AG08395 (cell line): ENCODE results near the gene TRAPPC11.
A peak's percentile ranks its signal among the peaks of the same experiment; 100 is the strongest.
"Not testable (repeated sequence)": the region's sequence is repeated elsewhere in the genome, so short reads cannot be mapped to it uniquely, and the experiment has no call there.

Experiments
- DNase-seq: peaks from one replicate; pipeline ENCODE4 v3.0.0; 2012; ENCODE audit warnings: mixed read lengths, low spot score

Gene TRAPPC11

DNA sequence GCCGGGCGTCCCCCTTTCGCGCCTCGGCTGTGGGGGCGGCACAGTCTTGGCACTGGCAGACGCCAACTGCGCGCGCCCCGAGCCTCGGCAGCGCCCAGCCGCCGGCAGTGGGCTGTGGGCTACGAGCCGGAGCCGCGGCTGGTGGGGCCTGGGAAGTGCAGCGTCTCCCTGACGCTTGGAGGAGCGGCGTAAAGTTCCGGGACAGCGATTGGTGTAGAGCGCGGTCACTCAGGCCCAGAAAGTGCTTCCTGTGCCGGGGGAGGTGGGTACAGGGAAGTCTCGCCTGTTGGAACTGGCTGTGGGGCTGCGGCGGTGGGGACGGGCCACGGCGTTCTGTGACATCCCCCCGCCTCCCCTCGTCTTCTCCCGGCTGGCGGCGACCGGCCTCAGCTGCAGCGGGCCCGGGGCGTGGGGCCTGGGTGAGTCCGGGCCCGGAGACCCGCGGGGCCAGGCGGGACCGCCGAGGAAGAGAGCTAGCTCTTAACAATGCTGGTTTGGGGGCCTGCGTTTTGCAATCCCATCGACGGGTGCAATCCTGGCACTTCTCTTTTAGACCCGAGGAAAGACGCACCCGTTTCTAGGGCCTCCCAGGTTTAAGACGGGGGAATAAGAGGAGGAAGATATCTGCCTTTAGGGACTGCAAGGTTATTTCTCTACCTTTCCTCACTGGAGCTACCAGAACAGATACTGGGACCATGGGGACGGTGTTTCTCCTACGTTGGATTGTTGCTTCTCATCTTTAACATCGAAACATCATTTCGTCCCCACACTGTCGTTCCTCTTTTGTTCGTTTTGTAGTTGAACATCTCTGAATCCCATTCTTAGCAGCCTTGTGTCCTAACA lies at the start of gene TRAPPC11, which contains the start of gene RWDD4:
Gene TRAPPC11, plus strand, starts transcription at position 265 of the 843 bp plus-strand sequence. CDS start 4,575 bp downstream, outside the sequence.
Gene RWDD4, minus strand, starts transcription at position 157 of the 843 bp plus-strand sequence. CDS start 233 bp downstream, outside the sequence.
- peak; percentile 99 for DNase-seq

DNA sequence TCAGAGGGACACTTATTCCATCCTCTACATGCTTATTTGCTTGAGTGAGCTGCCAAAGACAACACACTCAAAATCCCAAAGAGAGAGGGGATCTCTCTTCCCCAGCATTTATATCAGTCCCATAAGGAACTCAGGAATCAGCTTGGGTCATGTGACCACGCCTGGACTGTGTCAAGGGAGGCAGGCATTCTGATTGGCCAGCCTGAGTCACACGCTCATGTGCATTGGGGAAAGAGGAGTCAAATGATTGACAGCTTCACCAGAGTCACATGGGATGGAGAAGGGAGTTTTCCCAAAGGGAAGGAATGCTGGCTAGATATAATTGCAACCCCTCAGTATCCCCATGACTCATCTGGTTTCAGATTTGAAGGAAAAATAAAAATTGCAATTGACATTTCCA lies 49.1 kb upstream of the TRAPPC11 start:
- no peak for DNase-seq

DNA sequence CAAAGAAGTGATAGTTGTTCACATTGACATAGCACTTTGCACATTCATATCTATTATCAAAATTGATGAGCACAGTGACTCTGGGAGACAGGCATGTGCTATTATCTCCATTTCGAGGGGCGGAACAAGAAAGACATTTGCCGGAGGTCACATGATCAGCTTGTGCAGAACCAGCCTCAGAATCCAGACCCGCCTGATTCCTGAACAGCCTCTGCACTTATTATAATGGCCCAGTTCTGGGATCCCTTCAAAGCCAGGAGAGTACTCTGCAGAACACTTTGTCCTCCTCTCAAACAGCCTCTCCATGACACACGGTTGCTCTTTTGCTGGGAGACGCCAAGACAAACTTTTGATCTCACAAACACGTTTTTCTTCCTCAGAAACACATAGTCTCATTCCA lies 48.5 kb upstream of the TRAPPC11 start:
- no peak for DNase-seq

DNA sequence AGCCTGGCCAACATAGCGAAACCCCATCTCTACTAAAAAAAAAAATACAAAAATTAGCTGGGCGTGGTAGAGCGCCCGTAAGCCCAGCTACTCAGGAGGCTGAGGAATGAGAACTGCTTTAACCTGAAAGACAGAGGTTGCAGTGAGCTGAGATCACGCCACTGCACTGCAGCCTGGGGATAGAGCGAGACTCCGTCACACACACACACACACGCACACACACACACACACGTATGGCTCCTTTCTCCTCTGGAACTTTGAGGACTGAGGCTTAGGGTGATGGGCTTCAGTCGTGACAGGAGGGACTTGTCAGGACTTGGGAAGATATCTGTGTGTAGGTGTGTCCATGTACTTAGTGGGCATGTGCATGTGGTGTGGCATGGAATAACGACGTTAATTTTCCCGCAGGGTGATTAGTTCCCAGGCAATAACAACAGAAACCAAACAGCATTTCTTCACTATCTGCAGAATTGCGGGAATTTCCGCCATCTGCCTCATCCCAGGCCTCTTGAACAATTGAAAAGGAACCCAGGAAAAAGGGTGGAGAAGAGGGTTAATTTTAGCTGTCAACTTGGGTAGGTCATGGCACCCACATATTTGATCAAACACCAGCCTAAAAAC lies 47.8 kb upstream of the TRAPPC11 start:
- no peak for DNase-seq

DNA sequence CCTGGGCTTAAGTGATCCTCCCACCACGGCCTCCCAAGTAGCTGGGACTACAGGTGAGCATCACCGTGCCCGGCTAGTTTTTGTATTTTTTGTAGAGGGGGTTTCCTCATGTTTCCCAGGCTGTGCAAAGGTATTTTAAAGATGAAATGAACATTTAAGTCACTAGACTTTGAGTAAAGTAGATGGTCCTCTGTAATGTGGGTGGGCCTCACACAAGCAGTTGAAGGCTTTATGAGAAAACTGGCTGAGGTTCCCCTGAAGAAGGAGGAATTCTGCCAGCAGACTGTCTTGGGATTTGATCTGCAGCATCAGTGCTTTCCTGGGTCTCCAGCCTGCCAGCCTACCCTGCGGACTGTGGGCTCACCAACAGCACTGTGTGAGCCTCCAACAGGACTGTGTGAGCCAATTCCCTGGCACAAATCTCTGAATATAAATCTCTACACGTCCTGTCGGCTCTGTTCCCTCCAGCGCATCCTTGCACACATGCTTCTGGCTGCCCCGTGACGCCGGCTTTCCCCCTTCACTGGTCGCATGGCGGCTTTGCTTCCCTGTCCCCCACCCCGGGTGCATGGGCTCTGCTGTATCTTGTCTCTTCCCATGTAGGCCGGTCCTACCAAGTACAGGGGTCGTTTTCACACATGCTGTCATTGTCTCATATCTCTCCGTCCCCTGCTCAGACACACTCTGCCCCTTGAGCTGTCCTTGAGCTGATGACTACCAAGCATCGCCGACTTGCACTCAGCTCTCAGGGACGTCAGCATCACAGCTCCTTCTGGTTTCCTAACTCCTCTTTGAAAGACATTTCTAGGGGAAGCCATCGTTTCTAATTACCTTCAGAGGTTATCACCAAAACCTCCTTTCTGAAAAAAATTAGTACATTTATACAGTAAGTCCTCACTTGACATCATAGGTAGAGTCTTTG lies 46.5 kb upstream of the TRAPPC11 start:
- DNase-seq, result no peak

DNA sequence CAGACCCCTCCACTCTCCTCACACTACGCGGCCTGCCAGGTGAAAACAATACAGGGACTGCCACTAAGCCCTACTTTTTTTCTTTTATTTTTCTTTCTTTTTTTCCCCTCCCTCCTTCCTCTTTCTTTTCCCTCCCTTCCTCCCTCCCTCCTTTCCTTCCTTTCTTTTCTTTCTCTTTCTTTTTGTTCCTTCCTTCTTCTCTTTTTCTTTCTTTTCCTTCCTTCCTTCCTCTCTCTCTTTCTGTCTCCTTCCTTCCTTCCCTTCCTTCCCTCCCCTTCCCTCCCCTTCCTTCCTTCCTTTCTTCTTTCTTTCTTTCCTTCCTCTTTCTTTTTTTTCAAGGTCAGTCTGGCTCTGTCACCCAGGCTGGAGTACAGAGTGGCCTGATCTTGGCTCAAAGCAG lies 42.0 kb upstream of the TRAPPC11 start:
- no peak for DNase-seq

DNA sequence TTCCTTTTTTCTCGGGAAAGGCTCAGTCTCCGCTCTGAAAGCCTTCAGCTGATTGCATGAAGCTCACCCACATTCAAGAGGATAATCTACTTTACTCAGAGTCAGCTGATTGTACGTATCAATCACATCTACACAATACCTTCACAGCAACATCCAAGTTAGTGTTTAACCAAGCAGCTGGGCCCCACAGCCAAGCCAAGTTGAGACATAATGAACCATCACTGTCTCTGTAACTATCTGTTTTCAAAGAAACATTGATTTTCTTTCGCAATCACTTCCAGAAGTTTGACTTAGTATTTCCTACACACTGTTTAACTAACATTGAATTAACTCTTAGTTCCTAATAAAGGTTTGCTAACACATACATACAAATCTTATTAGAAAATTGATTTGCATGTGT lies 40.4 kb upstream of the TRAPPC11 start:
- DNase-seq, result no peak

DNA sequence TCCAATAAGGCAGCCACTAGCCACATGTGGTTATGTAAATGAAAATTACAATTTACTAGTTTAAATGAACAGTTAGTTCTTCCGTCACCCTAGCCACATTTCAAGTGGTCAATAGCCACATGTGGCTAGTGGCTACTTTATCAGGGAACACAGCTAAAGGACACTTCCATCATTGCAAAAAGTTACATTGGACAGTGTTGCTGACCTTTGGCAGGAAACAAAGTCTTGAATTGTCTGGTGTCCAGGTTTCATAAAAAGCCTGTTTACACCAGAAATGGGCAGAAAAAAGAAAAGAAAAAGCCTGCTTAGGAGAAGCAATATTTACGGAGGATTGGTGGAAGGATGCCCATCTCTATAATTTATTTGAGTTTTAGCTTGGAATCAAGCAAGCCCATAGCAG lies 38.7 kb upstream of the TRAPPC11 start:
- DNase-seq, result no peak

DNA sequence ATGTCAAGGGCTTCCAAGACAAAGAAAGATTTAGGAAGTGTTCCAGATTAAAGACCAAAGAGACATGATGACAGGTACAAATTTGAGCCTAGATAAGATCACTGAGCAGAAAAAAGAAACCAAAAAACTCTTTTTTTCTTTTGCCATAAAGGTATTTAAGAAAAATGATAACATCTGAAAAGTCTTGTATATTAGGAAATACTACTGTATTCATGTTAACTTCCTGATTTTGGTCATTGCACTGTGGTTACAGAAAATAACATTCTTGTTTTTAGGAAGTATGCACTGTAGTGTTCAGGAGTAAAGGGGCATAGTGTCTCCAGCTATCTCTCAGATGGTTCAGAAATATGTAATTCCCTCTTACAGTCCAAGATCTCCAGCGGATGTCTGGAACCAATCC lies 37.2 kb upstream of the TRAPPC11 start:
- DNase-seq, result no peak

DNA sequence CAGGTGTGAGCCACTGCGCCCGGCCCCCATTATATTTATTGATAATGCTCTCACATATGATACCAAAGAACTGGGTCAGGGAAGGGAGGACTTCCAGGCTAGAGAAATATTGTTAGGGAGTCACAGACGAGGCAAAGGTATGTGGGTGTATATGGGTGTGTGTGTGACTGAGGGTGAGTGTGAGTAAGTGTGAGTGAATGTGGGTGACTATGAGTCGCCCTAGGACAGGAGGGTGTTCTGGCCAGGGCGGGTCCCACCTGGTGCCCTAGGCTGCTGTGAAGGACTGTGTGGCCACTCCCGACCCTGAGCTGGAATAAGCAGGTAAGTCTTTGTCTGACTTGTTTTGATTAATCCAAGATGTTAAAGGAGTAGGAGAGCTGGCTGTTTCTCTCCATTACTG lies 34.5 kb upstream of the TRAPPC11 start:
- no peak for DNase-seq

DNA sequence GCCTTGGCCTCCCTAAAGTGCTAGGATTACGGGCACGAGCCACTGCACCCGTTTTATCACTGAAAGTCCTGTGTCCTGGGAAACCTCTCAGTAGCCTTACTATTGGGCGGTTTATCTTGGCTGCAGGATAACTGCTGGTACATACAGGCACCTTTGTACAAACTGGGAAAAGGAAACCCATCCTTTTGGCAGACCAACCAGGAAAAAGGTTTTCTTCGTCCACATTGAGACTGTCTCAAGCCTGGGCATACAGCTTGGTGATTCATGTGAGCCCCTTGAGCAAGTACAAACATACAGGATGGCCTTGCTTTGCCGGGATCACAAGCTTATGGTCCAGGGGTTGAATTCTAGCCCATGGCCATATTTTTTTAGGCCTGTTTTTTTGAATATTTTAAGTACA lies 32.9 kb upstream of the TRAPPC11 start:
- DNase-seq, result no peak

DNA sequence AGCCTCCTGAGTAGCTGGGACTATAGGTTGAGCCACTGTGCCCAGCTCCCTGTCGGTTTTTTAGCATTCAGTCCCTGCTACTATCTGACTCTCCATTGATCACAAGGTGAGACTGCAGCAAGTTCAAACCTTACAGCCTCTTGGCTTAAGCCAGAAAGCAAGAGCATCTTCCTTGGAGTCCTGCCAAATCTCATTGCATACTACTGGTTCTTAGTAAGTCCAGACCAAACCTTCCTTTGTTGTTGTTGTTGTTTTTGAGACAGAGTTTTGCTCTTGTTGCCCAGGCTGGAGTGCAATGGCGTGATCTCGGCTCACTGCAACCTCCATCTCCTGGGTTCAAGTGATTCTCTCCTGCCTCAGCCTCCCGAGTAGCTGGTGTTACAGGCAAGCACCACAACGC lies 31.8 kb upstream of the TRAPPC11 start:
- not testable (repeated sequence) for DNase-seq

DNA sequence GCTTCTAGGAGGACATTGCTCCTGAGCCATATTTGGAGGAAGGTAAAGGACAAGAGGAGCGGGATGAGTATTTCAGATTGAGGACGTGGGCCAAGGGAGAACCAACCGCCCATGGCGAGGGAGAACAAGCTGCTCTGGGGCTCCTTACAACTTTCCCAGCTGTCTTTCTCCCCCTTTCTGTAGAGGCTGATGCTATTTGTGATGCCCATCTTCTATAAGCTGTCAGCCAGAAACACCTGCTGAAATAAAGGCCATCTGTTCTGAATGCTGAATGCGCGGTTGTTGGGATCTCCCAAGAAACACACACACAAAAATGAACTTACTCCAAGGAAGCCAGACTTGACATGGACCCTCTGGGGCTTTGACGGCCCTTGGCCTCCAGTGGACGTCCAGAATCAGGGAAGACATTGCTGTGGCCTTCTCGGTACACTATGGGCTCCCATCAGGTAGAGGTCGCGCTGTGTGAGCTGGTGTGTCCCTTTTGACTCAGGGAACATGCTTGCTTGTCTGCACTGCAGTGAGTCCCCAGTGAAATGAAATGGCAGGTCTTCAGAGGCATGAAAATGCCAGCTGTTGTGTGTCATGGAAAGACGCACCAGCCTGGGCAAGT lies 31.0 kb upstream of the TRAPPC11 start:
- no peak for DNase-seq

DNA sequence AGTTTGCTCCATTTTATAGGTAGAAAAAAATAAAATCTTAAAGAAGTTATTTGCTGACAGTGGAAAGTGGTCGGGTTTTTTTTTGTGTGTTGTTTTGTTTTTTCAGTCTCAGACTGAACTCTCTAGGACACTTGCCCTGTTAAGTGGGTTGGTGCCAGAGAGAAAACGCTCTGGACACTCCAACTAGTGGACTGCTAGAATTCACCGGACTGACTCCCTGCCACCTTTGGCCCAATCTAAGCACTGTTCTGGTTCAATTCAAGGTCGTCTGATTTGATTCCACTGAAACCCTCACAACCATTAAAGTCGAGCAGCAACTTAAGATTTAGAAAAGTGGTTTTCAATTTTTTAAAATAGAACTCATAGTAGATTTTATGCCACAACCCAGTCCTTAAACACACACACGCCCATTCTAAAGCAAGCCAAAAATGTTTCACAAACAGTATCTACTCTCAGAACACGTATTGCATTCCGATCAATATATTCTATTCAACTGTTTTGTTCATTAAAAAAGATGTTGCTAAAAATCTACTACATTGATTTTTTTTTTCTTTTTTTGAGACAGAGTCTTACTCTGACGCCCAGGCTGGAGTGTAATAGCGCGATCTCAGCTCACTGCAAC lies 27.4 kb upstream of the TRAPPC11 start:
- DNase-seq, result no peak

DNA sequence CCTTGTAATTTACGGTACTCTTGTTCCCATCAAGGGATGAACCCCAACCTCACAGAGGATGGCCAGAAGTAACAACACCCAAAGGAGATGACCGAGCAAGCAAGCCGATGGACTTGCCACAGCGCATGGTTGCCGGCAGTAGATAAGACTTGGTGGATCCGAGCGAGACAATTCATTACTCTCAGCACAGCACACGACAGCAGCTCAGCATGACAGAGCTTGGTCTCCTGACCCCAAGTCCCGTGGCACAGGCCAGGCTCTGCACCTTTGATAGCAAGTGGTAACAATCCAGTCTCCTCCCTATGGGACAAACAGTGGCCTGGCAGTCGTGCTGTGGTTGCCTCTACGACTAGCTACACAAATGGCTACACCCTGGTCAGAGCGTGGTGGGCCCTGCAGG lies 26.4 kb upstream of the TRAPPC11 start:
- no peak for DNase-seq

DNA sequence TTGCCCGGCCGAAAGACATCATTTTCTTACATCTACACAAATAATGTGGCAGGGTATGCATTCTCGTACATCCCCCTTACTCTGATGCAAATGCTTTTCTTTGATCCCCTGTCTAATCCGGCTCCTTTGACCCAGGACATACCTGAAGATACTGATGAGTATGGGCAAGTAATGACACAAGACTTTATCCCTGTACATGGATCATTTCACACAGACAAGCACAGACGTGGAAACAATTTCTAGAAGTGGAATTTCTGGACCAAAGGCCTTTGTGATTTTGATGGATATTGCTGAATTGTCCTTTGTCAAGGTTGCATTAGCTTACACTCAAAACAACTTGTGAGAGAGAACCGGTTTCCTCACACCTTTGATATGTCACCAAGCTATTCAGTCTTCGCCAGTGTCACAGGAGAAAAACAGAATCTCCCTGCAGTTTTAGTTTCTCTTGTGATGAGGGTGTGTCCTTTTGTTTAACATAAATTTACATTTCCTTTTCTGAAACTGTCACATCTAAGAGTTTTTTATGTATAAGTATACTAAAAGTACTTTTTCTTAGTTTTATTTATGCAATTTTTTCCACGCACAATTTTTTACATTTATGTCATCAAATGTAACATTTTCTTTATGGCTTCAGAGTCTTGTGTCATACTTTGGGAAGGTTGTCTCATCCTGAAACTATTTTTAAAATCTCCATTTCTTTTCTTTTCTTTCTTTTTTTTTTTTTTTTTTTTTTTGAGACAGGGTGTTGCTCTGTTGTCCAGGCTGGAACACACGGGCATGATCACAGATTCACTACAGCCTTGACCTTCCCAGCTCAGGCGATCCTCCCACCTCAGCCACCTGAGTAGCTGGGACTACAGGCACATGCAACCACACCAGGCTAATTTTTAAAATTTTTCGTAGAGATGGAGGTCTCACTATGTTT lies 25.4 kb upstream of the TRAPPC11 start:
- DNase-seq, result no peak

DNA sequence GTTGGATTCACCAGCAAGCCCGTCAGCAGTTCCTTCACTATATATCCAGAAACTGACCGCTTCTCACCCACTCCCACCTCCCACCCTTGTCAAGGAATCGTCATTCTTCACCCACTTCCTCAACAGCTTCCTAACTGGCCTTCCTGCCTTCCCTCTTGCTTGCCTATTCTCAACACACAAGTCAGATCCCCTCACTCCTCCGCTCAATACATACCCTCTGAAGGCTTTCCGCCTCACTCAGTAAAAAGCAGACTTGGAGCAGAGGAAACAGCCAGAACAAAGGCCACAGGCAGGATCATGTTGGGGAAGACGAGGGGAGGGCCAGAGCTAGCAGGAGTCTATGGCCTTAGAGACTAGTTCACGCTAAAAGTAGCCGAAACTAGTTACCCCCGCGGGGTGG lies 23.8 kb upstream of the TRAPPC11 start:
- no peak for DNase-seq

DNA sequence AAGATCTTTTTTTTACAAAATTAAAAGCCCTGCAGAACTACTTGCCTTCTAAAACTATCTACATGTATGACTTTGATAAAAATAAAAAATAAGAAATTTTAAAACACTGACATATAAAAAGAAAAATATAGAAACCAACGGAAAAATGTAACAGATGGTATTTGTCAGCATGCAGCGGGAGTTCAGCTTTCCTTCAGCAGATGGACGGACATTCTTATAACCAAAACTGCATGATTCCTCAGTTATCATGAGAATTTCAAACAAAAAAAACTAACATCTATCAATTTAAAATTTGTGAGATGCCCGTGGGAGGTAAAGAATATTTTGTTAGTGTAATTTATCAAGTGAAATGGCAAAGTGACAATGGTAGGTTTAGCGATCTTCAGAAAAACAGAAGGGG lies 23.4 kb upstream of the TRAPPC11 start:
- no peak for DNase-seq

DNA sequence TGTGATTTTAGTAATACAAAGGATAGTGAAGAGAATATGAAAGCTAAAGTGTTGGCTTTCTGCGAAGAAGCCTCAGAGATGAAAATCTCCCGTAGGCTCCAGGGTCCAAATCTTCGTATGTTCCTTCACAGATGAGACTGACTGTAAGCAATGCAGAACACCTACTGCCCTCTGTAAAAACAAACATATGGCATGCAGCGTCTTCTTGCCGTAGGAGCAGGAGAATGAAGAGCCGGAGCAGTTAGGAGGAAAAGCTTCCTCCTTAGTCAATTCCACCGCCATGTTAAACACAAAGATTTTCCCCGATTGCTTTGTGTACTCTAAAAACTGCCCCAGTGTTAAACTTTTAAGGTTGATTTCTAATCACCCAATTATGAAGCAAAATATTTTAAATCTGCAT lies 22.6 kb upstream of the TRAPPC11 start:
- DNase-seq, result no peak

DNA sequence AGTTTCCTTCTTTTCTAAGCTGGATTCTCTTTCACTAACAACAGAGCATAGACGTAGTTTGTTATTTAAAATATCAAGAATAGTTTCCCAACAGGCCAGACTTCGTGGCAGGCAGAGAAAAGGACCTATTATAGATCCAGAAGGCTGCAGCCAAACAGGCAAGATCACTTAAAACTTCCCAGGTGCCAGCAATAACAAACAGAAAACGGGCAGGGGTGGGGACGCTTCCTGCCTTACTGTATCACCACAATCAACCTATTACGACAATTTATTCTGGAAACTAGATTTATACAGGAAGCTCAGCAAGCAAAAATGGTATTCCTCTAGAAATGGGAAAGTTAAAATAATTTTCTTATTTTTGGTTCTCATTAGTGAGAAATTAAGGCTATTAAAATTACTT lies 22.2 kb upstream of the TRAPPC11 start:
- DNase-seq, result no peak
